Stimulated activated CD4-positive, alpha-beta T cell treated with anti-CD3 and anti-CD28 coated beads, Interleukin-1b, Interleukin-23, amount 100 ng/mL, for 1 hour (primary cell): ENCODE measurements around the gene DAB2IP.
"Not testable (repeated sequence)": the region's sequence is repeated elsewhere in the genome, so short reads cannot be mapped to it uniquely, and the experiment has no call there.

ENCODE experiments used
- DNase-seq, 2 donors: peaks; one replicate each; pipeline ENCODE4 v3.0.0-alpha.2; 2020; ENCODE audit warnings: low read depth in 2 of 2

The DAB2IP gene

GRCh38 chr9:121727295-121728020, 76.0 kb downstream of the DAB2IP start:
- no peak for DNase-seq

GRCh38 chr9:121728916-121729315, 77.5 kb downstream of the DAB2IP start:
- DNase-seq = no peak

DNA sequence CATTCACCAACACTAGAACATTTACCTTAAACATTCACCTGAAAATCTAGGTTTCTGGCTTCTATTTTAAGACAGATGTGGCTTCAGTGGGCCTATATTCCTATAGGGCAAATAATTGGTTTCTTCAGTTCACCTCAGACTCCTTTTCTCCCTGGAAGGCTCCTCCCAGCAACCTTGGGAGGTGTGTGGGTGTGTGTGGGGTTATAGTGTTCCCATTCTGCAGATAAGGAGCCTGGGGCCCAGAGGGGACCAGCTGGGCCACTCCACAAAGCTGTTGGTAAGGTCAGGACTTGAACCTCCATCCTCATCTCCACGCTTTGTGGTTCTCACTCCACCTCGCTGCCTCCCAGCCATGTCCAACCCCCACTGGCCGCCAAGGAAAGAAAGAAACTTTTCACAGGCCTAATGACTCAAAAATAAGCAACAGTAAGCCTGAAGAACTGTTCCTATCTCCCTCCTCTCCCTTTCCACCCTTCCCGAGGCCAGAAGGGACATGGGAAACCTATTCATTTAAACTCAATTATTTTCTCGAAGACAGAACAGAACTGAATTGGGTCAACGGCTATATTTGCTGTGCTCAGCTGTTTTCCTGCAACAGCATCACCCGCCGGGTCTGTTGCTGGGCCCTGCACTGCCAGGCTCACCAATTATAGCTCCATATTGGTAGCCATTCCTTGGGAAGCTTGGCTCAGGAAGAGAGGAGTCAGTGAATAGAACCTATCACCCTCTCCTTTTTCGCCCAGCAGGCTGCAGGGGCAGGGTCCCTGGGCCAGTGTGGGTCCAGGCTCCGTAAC, 78.5 kb downstream of the DAB2IP start:
- no peak for DNase-seq

DNA sequence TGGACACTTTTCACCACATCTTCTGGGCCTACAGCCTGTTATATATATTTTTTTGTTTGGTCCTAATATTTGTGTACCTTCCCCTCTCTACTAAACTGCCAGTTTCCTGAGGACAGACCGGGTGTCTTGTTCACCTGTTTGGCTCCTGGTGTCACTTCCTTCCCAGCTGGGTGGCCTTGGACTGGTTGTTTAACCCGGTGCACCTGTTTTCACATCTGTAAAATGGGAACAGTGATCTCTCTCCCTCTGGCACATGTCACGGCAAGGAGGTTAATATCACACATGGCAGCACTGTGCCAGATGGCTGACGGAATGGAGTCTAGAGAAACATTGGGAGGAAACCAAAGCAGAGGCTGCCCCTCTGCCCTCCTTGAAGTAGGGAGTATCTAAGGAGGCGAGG, 79.7 kb downstream of the DAB2IP start:
- DNase-seq = no peak

- no peak for DNase-seq
Measured at GRCh38 chr9:121731919-121732318, 80.5 kb downstream of the DAB2IP start.

- DNase-seq = no peak
Measured at GRCh38 chr9:121732389-121732788, 81.0 kb downstream of the DAB2IP start.

DNA sequence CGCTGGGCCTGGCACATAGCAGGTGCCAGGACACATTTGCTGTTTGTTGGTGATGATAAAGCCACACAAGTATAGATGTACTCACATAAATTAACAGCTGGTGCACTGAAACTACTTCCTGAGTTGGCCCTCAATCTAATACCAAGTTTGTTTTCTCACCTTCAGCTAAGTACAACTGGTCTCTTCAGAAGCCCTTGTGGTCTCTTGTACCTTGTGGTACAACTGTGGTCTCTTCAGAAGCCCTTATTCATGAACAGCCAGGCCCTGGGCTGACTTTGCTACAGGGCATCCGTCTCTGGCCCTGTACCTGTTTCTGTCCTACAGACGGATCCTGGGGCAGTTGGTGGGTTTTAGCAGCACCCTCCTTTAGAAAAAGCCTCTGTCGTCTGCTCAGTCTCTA, 81.5 kb downstream of the DAB2IP start:
- no peak for DNase-seq

DNA sequence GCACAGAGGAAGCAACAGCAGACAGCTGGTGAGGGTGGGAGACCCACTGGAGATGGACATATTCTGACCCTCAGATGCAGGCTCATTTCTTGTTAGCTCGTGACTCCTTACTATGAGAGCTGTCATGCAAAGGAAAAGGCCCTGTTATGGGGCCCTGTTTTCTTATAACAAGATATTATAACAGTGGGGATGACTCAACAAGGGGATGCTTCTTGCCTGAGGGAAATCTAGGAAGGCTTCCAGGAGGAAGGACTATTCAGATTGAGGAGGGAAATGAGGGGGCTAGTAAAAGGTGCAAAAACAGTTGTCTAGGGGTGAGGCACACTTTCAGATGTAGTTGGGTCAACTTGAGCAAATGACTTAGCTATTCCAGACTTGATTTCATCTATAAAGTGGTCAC, 83.0 kb downstream of the DAB2IP start:
- no peak for DNase-seq

DNA sequence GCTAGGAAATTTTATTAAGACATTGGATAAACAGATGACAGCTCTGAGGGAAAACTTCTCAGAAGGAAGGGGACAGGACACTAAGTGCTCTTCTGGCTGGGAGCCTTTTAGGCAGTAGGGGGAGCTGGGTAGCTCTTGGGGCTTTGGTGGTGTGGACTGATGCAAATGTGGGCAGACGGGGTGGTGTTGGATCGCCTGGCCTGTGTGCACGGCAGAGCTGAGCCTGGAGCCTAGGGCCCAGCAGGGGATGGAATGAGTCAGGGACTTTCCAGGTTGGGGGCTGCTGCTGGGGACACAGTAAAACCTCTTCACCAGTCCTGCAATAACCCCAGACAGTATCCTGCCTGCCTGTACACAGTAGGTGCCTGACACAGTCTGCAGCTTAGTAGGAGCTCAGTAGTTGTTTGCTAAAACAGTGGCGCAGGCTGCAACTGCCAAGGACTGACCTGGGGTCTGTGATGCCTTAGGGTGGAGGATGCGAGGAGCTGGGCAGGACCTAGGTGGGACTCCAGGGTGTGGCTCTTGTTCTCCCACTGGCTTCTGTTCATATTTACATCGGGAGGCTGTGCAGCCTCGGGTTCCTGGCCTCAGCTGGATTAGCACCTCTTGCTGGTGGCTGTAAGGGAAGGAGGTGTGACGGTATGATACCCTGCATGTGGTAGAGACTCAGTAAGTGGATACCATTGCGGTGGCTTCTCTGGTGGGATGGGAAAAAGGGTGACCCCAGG, 83.8 kb downstream of the DAB2IP start:
- DNase-seq = no peak

DNA sequence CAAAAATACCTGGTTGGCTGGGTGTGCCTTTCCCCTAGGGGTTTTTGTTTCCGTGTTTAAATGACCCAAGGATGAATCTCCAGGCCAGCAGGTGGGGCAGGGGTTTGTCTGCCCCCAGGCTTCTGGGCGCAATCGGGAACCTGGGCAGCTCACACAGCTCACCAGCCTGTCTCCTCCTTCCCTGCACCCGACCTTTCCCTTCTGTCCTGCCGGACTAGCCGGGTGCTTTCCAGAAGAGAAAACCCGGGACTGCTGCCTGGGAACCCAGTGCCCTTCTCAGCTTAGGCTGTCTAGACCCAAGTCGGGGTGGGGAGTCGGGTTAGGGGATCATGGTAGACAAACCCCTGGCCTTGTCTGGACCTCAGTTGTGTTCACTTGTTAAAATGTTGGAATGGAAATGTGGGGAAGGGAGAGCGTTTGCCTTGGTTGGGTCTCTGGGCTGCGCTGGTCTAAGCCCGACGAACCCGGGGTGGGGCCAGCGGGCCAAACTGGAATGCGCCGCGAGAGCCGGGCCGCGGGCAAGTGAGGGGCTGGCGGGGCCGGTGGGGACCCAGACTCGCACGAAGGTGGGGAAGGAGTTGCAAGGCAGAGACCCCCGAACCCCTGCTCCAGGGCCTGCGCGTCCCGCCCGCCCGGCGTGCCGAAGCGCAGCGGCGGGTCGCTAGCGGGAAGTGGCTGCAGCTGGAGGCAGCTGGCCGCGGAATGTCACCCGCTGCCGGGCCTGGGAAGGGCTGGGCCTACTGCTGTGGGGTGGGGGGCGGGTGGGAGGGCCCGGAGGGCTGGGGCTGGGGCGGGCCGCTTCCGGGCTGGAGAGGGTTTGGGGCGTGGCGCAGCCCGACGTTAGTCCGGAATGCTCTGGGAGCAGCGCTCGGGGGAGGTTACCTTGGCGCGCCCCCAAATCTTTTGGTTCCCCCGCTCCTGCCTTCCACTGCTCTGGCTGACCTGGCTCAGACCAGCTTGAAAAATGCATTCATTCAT, 84.6 kb downstream of the DAB2IP start:
- no peak for DNase-seq

GRCh38 chr9:121736934-121737462, 85.6 kb downstream of the DAB2IP start:
- no peak for DNase-seq

- no peak for DNase-seq
Measured at GRCh38 chr9:121737481-121737931, 86.1 kb downstream of the DAB2IP start.

GRCh38 chr9:121738411-121738810, 87.0 kb downstream of the DAB2IP start:
- DNase-seq = no peak

DNA sequence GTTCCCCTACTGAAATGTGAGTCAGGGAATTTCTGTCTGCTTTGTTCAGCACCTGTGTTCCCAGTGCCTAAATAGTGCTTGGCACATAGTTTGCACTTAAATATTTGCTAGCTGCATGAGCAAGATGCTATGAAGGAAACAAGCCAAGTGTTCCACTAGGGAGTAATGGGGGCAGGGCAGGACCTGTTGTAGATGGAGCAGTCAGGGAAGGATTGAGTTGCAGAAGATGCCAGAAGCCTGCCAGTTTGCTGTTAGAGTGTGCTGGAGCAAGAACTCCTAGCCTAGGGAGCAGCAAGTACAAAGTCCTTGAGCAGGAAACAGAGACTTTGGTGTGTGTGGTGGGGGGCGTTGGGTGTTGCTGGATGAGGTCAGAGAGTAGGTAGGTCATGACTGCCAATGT, 87.5 kb downstream of the DAB2IP start:
- no peak for DNase-seq

GRCh38 chr9:121739971-121740370, 88.5 kb downstream of the DAB2IP start:
- no peak for DNase-seq

DNA sequence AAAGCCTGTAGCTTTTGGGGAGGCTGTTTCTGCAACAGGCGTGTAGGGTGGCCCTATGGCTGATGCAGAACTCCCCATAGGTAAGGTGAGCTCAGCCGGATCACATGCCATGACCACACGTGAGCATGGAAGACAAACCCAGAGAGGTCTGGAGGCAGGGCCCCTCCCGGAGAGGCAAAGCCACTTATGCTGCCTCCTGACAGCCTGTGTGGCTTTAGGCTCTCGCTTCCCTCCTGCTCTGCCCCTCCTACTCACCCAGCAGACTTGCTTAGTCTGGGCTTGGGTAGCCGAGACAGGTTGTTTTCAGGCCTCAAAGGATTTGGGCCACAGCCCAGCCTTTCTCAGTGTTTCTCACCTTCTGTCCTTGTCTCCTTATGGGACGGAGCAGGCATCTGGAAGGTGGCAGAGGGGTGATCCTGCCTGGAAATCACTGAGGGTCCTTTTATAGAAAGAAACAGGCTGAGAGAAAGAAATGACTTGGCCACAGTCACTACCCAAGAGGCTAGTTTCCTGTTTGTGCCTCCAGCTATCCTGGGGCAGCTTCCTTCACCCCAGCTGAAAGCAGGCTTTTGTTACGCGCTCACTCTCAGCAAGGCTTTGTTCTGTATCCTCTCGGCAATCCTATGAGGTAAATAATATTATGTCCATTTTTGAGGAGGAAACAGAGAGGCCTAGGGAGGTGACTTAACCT, 89.9 kb downstream of the DAB2IP start:
- no peak for DNase-seq

GRCh38 chr9:121741919-121742283, 90.5 kb downstream of the DAB2IP start:
- not testable (repeated sequence) for DNase-seq

DNA sequence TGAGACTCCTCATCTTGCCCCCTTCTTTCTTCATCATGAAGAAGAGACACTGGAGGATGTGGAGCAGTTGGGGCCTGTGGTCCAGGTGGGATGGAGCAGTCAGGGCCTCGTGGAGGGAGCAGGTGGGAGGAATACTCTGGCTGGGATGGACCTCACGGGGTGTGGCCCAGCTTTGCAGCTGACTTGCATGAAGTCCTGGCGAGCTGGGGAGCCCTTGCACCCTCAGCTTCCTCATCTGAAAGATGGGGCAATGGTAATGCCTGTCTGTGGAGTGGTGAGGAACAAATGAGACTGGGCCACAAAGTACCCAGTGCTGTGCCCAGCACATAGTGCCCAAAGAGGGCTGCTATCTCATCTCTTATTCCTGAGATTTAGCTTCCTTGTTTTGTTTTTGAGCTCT, 91.5 kb downstream of the DAB2IP start:
- no peak for DNase-seq

DNA sequence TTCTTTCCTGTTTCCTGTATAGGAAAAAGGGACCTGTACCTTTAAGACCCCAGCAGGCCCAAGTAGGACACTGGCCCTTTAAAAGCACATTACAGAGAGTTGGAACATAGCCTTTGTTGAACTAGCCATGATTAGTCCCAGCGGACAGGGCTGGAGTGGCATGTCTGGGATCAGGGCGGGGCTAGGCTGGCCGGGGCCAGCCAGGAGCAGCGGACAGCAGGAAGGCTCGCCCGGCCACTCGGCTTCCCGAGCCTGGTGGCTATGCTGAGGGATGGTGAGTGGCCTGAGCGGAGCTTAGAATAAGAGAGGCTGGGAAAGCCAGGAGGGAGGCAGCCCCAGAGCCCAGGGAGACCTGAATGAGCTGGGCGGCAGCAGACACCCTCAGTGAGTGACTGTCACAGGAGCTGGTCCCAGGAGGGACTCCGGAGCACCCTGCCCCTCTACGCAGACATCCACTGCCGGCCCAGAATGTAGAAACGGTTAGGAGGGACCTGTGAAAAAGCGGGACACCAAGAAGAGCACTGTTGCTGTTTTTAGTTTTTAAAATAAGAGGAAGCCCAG, 92.1 kb downstream of the DAB2IP start:
- no peak for DNase-seq

DNA sequence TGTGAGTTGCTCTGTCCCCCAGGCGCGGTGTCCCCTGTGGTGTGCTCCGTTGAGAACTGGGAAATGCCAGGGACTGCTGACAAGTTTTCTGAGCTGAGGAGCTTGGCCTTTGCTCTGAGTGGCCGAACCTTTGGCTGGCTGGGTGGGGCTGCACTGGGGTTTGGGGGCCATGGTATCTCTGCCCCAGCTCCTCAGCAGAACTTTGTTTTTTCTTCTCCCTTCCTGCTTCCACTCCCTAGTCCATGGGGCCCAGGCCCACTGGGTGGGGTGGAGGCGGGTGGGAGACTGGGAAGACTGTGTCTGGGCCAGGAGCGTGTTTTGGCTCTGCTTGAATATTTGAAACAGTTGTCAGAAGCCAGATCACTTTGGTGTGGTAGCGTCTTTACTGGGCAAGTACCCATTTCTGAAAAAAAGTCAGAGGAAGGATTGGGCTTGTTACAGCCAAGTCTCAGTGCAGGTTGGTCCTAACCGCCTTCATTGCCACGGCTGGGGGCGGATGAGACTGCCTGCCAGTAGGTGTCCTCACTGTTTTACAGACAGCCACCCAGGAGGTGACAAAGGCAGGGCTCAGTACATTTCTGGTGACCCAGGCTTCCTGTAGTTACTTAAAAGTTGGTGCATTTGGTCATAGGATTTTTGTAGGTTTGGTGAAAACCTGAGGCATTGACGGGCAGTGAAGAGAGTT, 92.7 kb downstream of the DAB2IP start:
- DNase-seq = no peak
